HG02885 (cell line): ENCODE data around the gene PLPP1.

ENCODE experiments used
- ATAC-seq: cut with Tn5 transposase; IDR thresholded peaks from one replicate; pipeline ENCODE4 v1.9.1; 2021; ENCODE audit warnings: mild to moderate bottlenecking; ENCODE audit not compliant: unreplicated experiment, poor library complexity

PLPP1 gene

GRCh38 chr5:55415071-55415470 is 119.7 kb downstream of the PLPP1 start:
- no peak for ATAC-seq

DNA sequence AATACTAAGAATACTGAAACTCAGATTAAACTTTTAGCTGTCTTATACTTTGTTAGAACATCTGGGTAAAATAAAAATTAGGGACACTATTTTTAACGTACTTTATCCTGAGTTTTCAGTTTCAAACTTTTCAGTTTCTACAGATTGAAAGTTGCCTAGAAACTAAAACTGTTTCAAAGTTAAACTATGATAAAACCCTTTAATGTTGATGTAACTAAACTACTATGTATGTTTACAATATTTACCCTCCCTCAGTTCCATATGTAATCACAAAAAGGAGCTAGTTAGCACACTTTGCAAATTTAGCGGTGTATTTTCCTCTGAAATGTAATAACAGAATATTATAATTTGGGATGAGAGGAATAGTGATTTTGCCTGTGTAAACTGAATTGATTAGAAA is 121.1 kb downstream of the PLPP1 start:
- ATAC-seq, result no peak

GRCh38 chr5:55411876-55412275 is 122.9 kb downstream of the PLPP1 start:
- no peak for ATAC-seq

DNA sequence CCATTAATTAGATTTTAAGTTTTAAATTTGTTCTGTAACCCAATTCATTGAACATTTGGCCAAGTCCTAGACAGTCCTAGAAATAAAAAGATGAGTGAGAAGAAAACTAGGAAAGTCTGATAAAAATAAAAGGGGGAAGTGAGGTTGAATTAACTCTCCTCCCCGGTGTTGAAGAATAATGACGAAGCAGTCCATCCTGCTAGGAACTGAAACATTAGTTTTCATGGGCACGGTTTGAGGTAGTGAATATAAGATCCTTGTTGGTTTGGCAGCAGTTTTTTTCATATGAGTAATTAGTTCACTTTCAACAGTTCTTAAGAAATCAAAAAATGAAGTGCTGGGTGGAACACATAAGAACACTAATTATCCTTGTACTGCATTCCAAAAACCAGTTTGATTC is 123.9 kb downstream of the PLPP1 start:
- ATAC-seq, result no peak

GRCh38 chr5:55409775-55410174 is 125.0 kb downstream of the PLPP1 start:
- ATAC-seq, result no peak

- no peak for ATAC-seq
Observed at GRCh38 chr5:55407984-55408383, 126.8 kb downstream of the PLPP1 start.

DNA sequence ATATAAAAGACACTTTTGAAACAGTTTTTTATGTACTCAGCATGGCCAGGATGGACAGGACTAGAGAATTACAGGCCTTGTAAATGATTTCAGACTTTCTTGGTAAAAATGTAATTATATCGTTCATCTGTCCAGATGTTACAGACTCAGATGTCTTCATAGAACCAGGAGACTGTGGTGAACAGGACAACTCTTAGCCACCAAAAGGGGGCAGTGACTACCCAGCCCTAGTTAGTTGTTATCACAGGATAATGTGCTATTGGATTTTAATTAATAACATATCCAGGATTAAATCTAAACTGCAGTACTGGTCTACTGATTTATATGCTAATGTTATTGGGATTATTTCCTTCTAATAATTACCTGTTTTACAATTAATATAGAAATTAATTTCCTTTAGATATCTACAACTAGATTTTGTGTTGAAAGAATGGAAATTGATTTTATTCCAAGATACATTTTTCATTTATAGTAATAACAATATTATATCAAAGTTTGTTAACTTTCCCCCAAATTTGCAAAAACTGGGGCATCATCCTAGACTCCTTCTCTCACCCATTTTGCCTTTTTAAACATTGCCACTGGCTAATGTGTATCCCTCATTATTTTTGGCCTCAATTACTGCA is 127.6 kb downstream of the PLPP1 start:
- ATAC-seq, result peak; percentile 45

- ATAC-seq, result no peak
Observed at GRCh38 chr5:55406292-55406691, 128.5 kb downstream of the PLPP1 start.

- no peak for ATAC-seq
Observed at GRCh38 chr5:55402199-55402598, 132.6 kb downstream of the PLPP1 start.

DNA sequence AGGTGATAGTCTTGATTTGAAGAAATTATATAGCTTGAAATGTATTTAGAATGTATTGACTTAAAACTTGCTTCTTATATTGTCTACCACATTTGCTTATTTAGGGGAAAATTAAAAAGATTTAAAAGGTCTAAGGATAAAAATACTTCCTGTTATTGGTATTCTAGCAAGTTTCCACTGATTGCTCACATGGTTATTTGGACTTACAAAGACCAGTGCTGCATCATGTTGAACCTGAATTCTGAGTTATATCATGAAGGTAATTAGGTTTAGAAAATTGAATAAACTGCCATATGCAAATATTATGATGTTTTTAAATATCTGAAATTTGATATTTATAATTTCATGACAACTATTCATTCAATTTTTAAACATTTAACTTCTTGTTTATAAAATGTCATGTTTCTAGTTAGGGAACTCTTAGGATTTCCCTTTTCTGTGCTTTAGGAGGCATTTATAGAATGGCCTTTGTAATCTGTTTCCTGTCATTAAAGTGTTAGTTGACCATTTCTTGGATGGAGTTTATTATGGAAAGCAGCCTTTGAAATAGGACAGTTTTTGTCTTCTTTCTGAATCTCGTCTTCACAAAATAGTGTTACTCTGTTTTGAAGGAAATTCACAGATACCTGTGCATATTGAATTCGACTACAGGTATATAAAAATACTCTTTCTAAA is 141.1 kb downstream of the PLPP1 start:
- no peak for ATAC-seq

- ATAC-seq, result no peak
Observed at GRCh38 chr5:55392669-55393068, 142.1 kb downstream of the PLPP1 start.

GRCh38 chr5:55391707-55392106 is 143.1 kb downstream of the PLPP1 start:
- no peak for ATAC-seq

- no peak for ATAC-seq
Observed at GRCh38 chr5:55387865-55388264, 146.9 kb downstream of the PLPP1 start.

- ATAC-seq, result no peak
Observed at GRCh38 chr5:55386356-55386755, 148.4 kb downstream of the PLPP1 start.

GRCh38 chr5:55385846-55386245 is 148.9 kb downstream of the PLPP1 start:
- ATAC-seq, result no peak

DNA sequence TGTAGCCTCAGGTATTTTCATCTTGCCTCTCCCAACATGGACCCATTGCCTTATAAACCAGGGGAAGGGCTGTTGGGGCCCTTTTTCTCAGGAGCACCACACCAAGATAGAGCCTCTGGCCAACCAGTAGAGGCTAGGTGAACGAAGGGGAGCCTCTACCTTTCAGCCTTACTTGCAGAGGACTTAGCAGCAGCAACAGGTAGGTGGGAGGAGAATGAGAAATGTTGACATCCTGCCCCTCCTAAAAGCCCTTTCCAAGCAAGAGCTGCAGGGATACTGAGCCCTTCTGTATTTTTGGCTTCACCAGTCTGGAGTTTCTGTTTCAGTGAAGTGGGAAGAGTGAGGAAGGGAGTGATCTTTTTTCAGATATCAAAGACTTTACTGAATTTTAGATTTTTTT is 149.5 kb downstream of the PLPP1 start:
- no peak for ATAC-seq

DNA sequence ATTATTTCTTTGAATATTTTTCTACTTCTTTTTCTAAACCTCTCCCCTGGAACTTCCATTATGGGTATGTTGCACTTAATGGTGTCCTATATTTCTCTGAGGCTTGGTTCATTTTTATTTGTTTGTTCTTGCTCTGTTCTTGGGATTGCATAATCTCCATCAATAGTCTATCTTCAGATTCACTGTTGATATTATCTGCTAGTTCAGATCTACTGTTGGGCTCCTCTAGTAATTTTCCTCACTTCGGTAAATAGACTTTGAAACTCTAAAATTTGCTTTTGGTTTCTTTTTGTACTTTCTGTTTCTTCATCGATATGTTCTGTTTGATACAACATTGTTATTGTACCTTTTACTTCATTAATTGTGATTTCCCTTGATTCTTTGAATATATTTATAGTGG is 150.7 kb downstream of the PLPP1 start:
- no peak for ATAC-seq

DNA sequence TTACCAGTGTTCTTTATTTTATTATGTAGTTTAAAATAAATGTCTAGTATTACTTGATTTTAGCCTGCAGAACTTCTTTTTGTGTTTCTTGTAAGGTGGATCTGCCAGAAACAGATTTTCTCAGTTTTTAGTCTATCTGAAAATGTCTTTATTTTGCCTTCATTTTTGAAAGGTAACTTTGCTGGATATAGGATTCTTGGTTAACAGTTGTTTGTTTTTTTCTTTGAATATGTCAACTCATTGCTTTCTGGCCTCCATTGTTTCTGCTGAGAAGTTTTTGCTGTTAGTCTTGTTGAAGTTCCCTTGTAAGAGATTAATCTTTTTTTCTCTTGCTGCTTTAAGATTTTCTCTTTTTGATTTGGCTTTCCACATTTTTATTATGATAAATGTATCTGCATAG is 151.5 kb downstream of the PLPP1 start:
- no peak for ATAC-seq

DNA sequence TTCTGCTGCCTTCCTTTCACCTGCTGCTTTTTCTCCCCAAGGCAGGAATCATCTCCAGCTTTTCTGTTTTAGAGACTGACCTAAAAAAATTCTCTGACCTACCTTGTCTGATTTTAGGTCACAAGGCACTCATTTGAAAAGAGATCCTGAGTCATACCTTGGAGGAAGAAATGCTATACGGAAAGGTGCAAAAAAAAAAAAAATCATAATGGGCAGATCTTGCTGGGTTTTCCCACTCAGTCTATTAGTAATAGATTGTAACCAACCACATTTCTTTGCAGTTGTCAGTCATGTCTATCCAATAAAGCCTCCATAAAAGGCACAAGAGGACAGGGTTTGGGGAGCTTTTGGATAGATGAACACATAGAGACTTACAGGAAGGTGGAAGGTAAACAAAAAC is 157.0 kb downstream of the PLPP1 start:
- no peak for ATAC-seq
